Activated naive CD4-positive, alpha-beta T cell treated with anti-CD3 and anti-CD28 coated beads for 36 hours (primary cell): Measurements from ENCODE around the gene KRT10. TPM values are rescaled to one million over a fixed set of nuclear protein-coding genes. Genes with fewer than 3 reads are reported as not detected.
A peak's percentile ranks its signal among the peaks of the same experiment; 100 is the strongest.

Source experiments
- CTCF ChIA-PET: fragments of 350-600 bp; sonication (Branson Sonifier 250); formaldehyde crosslinking; loops from one replicate; lab custom pipeline; 2021; ENCODE audit warnings: antibody characterized with exemption; lab: Charles Lee
- DNase-seq: peaks from one replicate; pipeline ENCODE4 v3.0.0-alpha.2; 2020
- H3K27ac Mint-ChIP-seq: one replicate; pipeline ENCODE4 v1.8.0; 2021; ENCODE audit warnings: mild to moderate bottlenecking, mixed read lengths
- H3K27me3 Mint-ChIP-seq: one replicate; pipeline ENCODE4 v1.8.0; 2021; ENCODE audit warnings: low read depth, mixed read lengths
- H3K36me3 Mint-ChIP-seq: one replicate; pipeline ENCODE4 v1.8.0; 2021; ENCODE audit warnings: low read depth, mixed read lengths
- H3K4me1 Mint-ChIP-seq: one replicate; pipeline ENCODE4 v1.8.0; 2021; ENCODE audit warnings: low read depth, mixed read lengths
- H3K4me3 Mint-ChIP-seq: one replicate; pipeline ENCODE4 v1.8.0; 2021; ENCODE audit warnings: mild to moderate bottlenecking, moderate library complexity, mixed read lengths
- H3K9me3 Mint-ChIP-seq: one replicate; pipeline ENCODE4 v1.8.0; 2021; ENCODE audit warnings: mixed read lengths
- intact Hi-C: fragments of 100-400 bp; cut with micrococcal nuclease; formaldehyde crosslinking; loops from one replicate; pipeline ENCODE4 v1.15.1; 2023
- total RNA-seq, 2 experiments: library from RNA; stranded (reverse); gene quantifications; one replicate each; pipeline ENCODE4 v1.2.3, GENCODE V29; 2021

Gene KRT10
- total RNA-seq, 2 experiments from 2014 or later: 32.5 to 34.7 TPM

- intact Hi-C loops: loop anchor here (5.0 kb wide), 1 partner anchor 48 kb away; no protein-coding TSS in a partner anchor
- Mint-ChIP-seq H3K4me3 (no peak overlapping the region), H3K4me1 (no peaks in the 10 kb centered on the region), H3K36me3 (no peaks in the 10 kb centered on the region), H3K27ac (no peak overlapping the region), H3K9me3 (no peaks in the 10 kb centered on the region), H3K27me3 (peaks cover 9% of the 10 kb centered on the region)
- no peak for DNase-seq
- CTCF ChIA-PET: no interaction called here
These were observed 28.0 kb upstream of the KRT10 start for GRCh38 chr17:40850293-40850972.

- peaks cover 12% of the 10 kb centered on the region for H3K27me3 Mint-ChIP-seq
- CTCF ChIA-PET: interaction anchor here (0.9 kb wide), 1 partner anchor 234 kb away, joined by 3 read pairs; no protein-coding TSS in a partner anchor
These were observed 27.3 kb upstream of the KRT10 start for GRCh38 chr17:40849723-40850122.

GRCh38 chr17:40848583-40849235, 26.3 kb upstream of the KRT10 start:
- no peak overlapping the region for H3K4me3 Mint-ChIP-seq
- H3K27me3 Mint-ChIP-seq: peaks cover 15% of the 10 kb centered on the region
- DNase-seq: no peak
- H3K27ac Mint-ChIP-seq: no peak overlapping the region
- CTCF ChIA-PET: no interaction called here
- no peaks in the 10 kb centered on the region for H3K4me1 Mint-ChIP-seq
- H3K9me3 Mint-ChIP-seq: no peaks in the 10 kb centered on the region
- intact Hi-C loops: no loop called here
- no peaks in the 10 kb centered on the region for H3K36me3 Mint-ChIP-seq

More at GRCh38 chr17:40849723-40850122, 27.3 kb upstream of the KRT10 start:
- DNase-seq: no peak
- Mint-ChIP-seq H3K9me3 (no peaks in the 10 kb centered on the region), H3K4me1 (no peaks in the 10 kb centered on the region), H3K36me3 (no peaks in the 10 kb centered on the region), H3K4me3 (no peak overlapping the region), H3K27ac (no peak overlapping the region)
- intact Hi-C loops: loop anchor here (5.0 kb wide), 1 partner anchor 47 kb away; no protein-coding TSS in a partner anchor

- Mint-ChIP-seq H3K27ac (no peak overlapping the region), H3K4me3 (no peak overlapping the region), H3K36me3 (no peaks in the 10 kb centered on the region), H3K4me1 (no peaks in the 10 kb centered on the region), H3K27me3 (peaks cover 10% of the 10 kb centered on the region), H3K9me3 (no peaks in the 10 kb centered on the region)
- intact Hi-C loops: no loop called here
- DNase-seq: no peak
- CTCF ChIA-PET: interaction anchor here (1.2 kb wide), 1 partner anchor 11 kb away, joined by 3 read pairs; no protein-coding TSS in a partner anchor
These were observed 24.2 kb upstream of the KRT10 start for GRCh38 chr17:40846515-40847144.

- H3K4me1 Mint-ChIP-seq: no peaks in the 10 kb centered on the region
- H3K9me3 Mint-ChIP-seq: no peaks in the 10 kb centered on the region
- CTCF ChIA-PET: no interaction called here
- H3K27ac Mint-ChIP-seq: no peak overlapping the region
- no peak for DNase-seq
- intact Hi-C loops: no loop called here
- H3K36me3 Mint-ChIP-seq: no peaks in the 10 kb centered on the region
- H3K27me3 Mint-ChIP-seq: peaks cover 13% of the 10 kb centered on the region
- H3K4me3 Mint-ChIP-seq: no peak overlapping the region
These were observed 22.3 kb upstream of the KRT10 start for GRCh38 chr17:40844671-40845107.

GRCh38 chr17:40843242-40843641, 20.8 kb upstream of the KRT10 start:
- CTCF ChIA-PET: interaction anchor here (0.9 kb wide), 1 partner anchor 706 kb away, joined by 3 read pairs; no protein-coding TSS in a partner anchor
- H3K9me3 Mint-ChIP-seq: no peaks in the 10 kb centered on the region
- intact Hi-C loops: no loop called here
- peaks cover 13% of the 10 kb centered on the region for H3K27me3 Mint-ChIP-seq
- peak; percentile 15 for DNase-seq
- no peak overlapping the region for H3K27ac Mint-ChIP-seq
- H3K4me3 Mint-ChIP-seq: no peak overlapping the region
- no peaks in the 10 kb centered on the region for H3K36me3 Mint-ChIP-seq
- no peaks in the 10 kb centered on the region for H3K4me1 Mint-ChIP-seq

GRCh38 chr17:40841246-40841645, 18.8 kb upstream of the KRT10 start:
- intact Hi-C loops: no loop called here
- Mint-ChIP-seq H3K4me1 (no peaks in the 10 kb centered on the region), H3K27ac (no peak overlapping the region), H3K4me3 (no peak overlapping the region), H3K9me3 (no peaks in the 10 kb centered on the region), H3K36me3 (no peaks in the 10 kb centered on the region), H3K27me3 (peaks cover 13% of the 10 kb centered on the region)
- no peak for DNase-seq
- CTCF ChIA-PET: no interaction called here

- Mint-ChIP-seq H3K9me3 (no peaks in the 10 kb centered on the region), H3K4me1 (no peaks in the 10 kb centered on the region)
- CTCF ChIA-PET: interaction anchor here (1.5 kb wide), 1 partner anchor 16 kb away, joined by 4 read pairs; no protein-coding TSS in a partner anchor
These were observed 16.8 kb upstream of the KRT10 start for GRCh38 chr17:40839194-40839593.

GRCh38 chr17:40836020-40836419, 13.6 kb upstream of the KRT10 start:
- Mint-ChIP-seq H3K36me3 (peaks cover 3% of the 10 kb centered on the region), H3K4me1 (no peaks in the 10 kb centered on the region), H3K9me3 (no peaks in the 10 kb centered on the region), H3K27ac (no peak overlapping the region), H3K27me3 (no peaks in the 10 kb centered on the region), H3K4me3 (no peak overlapping the region)
- DNase-seq: no peak
- CTCF ChIA-PET: interaction anchor here (0.6 kb wide), 1 partner anchor 813 kb away, joined by 4 read pairs; no protein-coding TSS in a partner anchor
- intact Hi-C loops: no loop called here

More at GRCh38 chr17:40839194-40839593, 16.8 kb upstream of the KRT10 start:
- Mint-ChIP-seq H3K4me3 (no peak overlapping the region), H3K27ac (no peak overlapping the region), H3K36me3 (peaks cover 3% of the 10 kb centered on the region), H3K27me3 (peaks cover 3% of the 10 kb centered on the region)
- DNase-seq: no peak
- intact Hi-C loops: no loop called here

- intact Hi-C loops: no loop called here
- H3K27me3 Mint-ChIP-seq: no peaks in the 10 kb centered on the region
- CTCF ChIA-PET: no interaction called here
These were observed 11.5 kb upstream of the KRT10 start for GRCh38 chr17:40833882-40834281.

GRCh38 chr17:40832840-40833239, 10.4 kb upstream of the KRT10 start:
- DNase-seq: no peak
- Mint-ChIP-seq H3K27me3 (no peaks in the 10 kb centered on the region), H3K4me3 (no peak overlapping the region), H3K9me3 (no peaks in the 10 kb centered on the region), H3K36me3 (peaks cover 5% of the 10 kb centered on the region), H3K27ac (no peak overlapping the region), H3K4me1 (peaks cover 3% of the 10 kb centered on the region)
- CTCF ChIA-PET: no interaction called here
- intact Hi-C loops: no loop called here

More at GRCh38 chr17:40833882-40834281, 11.5 kb upstream of the KRT10 start:
- Mint-ChIP-seq H3K4me1 (no peaks in the 10 kb centered on the region), H3K27ac (no peak overlapping the region), H3K36me3 (peaks cover 4% of the 10 kb centered on the region), H3K4me3 (no peak overlapping the region), H3K9me3 (no peaks in the 10 kb centered on the region)
- no peak for DNase-seq

GRCh38 chr17:40830085-40830776, 7.8 kb upstream of the KRT10 start:
- CTCF ChIA-PET: no interaction called here
- no peak for DNase-seq
- H3K4me3 Mint-ChIP-seq: no peak overlapping the region
- H3K27ac Mint-ChIP-seq: no peak overlapping the region
- H3K27me3 Mint-ChIP-seq: peaks cover 5% of the 10 kb centered on the region
- intact Hi-C loops: no loop called here
- peaks cover 6% of the 10 kb centered on the region for H3K36me3 Mint-ChIP-seq
- no peaks in the 10 kb centered on the region for H3K9me3 Mint-ChIP-seq
- H3K4me1 Mint-ChIP-seq: peaks cover 9% of the 10 kb centered on the region
